OCI-LY1 (cell line): ENCODE results near the gene SLC10A6.

Source experiments
- H2AFZ ChIP-seq: fragments of 200-600 bp; sonication (generic), shearing (Covaris generic); 2 replicates; pipeline ENCODE4 v1.6.0; 2014; ENCODE audit warnings: antibody characterized with exemption, mild to moderate bottlenecking, low read length
- H3F3A ChIP-seq: fragments of 200-600 bp; sonication (generic), shearing (Covaris generic); 2 replicates; pipeline ENCODE4 v1.6.0; 2014; ENCODE audit warnings: mild to moderate bottlenecking, antibody characterized with exemption, low read length, moderate library complexity; ENCODE audit not compliant: insufficient read depth
- H3K27ac ChIP-seq: fragments of 200-600 bp; sonication (generic); 2 replicates; pipeline ENCODE4 v1.5.1; 2014; ENCODE audit warnings: low read length, mixed run types, mild to moderate bottlenecking, low read depth; ENCODE audit not compliant: poor library complexity, severe bottlenecking
- H3K27me3 ChIP-seq: fragments of 200-600 bp; sonication (generic); 2 replicates; pipeline ENCODE4 v1.6.0; 2014; ENCODE audit warnings: antibody characterized with exemption, mild to moderate bottlenecking, low read length, moderate library complexity; ENCODE audit not compliant: insufficient read depth
- H3K36me3 ChIP-seq: fragments of 200-600 bp; sonication (generic); 2 replicates; pipeline ENCODE4 v1.6.1; 2014; ENCODE audit warnings: mild to moderate bottlenecking, antibody characterized with exemption, low read length, moderate library complexity, mixed read lengths; ENCODE audit not compliant: insufficient read depth
- H3K4me1 ChIP-seq: fragments of 200-600 bp; sonication (generic); 2 replicates; pipeline ENCODE4 v1.5.1; 2014; ENCODE audit warnings: mild to moderate bottlenecking, low read length, moderate library complexity; ENCODE audit not compliant: insufficient read depth, severe bottlenecking
- H3K4me2 ChIP-seq: fragments of 200-600 bp; sonication (generic), shearing (Covaris generic); 2 replicates; pipeline ENCODE4 v1.6.1; 2014; ENCODE audit warnings: low read length
- H3K4me3 ChIP-seq: fragments of 200-600 bp; sonication (generic); 2 replicates; pipeline ENCODE4 v1.5.1; 2014; ENCODE audit warnings: low read length, low read depth, mild to moderate bottlenecking, mixed read lengths; ENCODE audit not compliant: poor library complexity, severe bottlenecking
- H3K79me2 ChIP-seq: fragments of 200-600 bp; shearing (Covaris generic); 2 replicates; pipeline ENCODE4 v1.6.1; 2016; ENCODE audit warnings: mixed run types, low read length, mixed read lengths; ENCODE audit not compliant: insufficient read depth
- H3K9ac ChIP-seq: fragments of 200-600 bp; sonication (generic), shearing (Covaris generic); 2 replicates; pipeline ENCODE4 v1.6.1; 2014; ENCODE audit warnings: mild to moderate bottlenecking, low read length, mixed read lengths
- H3K9me2 ChIP-seq: fragments of 200-600 bp; sonication (generic), shearing (Covaris generic); 2 replicates; pipeline ENCODE4 v1.6.1; 2014; ENCODE audit warnings: low read depth, mild to moderate bottlenecking, low read length, mixed read lengths
- H3K9me3 ChIP-seq: fragments of 200-600 bp; shearing (Covaris generic); 2 replicates; pipeline ENCODE4 v1.6.1; 2014; ENCODE audit warnings: low read length, mixed read lengths
- H4K20me1 ChIP-seq: fragments of 200-600 bp; sonication (generic), shearing (Covaris generic); 2 replicates; pipeline ENCODE4 v1.6.0; 2016; ENCODE audit warnings: mild to moderate bottlenecking, low read length; ENCODE audit not compliant: insufficient read depth
- CTCF ChIP-seq: fragments of 200-600 bp; sonication (generic), shearing (Covaris generic); IDR thresholded peaks from 2 replicates; pipeline ENCODE4 v1.5.1; 2017; ENCODE audit warnings: mild to moderate bottlenecking, antibody characterized with exemption, low read length, moderate library complexity, mixed read lengths
- EZH2 ChIP-seq: fragments of 200-600 bp; sonication (generic), shearing (Covaris generic); IDR thresholded peaks from 2 replicates; pipeline ENCODE4 v1.8.0; 2017; ENCODE audit warnings: borderline replicate concordance, mixed run types, mild to moderate bottlenecking, antibody characterized with exemption, low read length, moderate library complexity, mixed read lengths

The SLC10A6 gene

GRCh38 chr4:86818841-86819240 is 30.3 kb downstream of the SLC10A6 start:
- Histone ChIP-seq H3K9me2 (no peaks in the 10 kb centered on the region), H3K4me3 (no peak overlapping the region), H3K36me3 (no peaks in the 10 kb centered on the region), H3K27ac (no peak overlapping the region), H2AFZ (no peak overlapping the region), H3F3A (no peaks in the 10 kb centered on the region), H3K4me2 (no peak overlapping the region), H4K20me1 (no peaks in the 10 kb centered on the region), H3K9me3 (0 out of 2 replicates have a peak, but pooled peaks cover 2% of the 10 kb centered on the region), H3K4me1 (no peaks in the 10 kb centered on the region), H3K27me3 (no peaks in the 10 kb centered on the region), H3K9ac (no peak overlapping the region), H3K79me2 (no peaks in the 10 kb centered on the region)
- TF ChIP-seq EZH2 (no peak), CTCF (no peak)

- H3K27me3 ChIP-seq = no peaks in the 10 kb centered on the region
- no peak overlapping the region for H3K9ac ChIP-seq
- no peak overlapping the region for H2AFZ ChIP-seq
- H4K20me1 ChIP-seq = no peaks in the 10 kb centered on the region
- no peak overlapping the region for H3K4me3 ChIP-seq
- H3K27ac ChIP-seq = no peak overlapping the region
- H3K4me1 ChIP-seq = no peaks in the 10 kb centered on the region
- 0 out of 2 replicates have a peak, but pooled peaks cover 2% of the 10 kb centered on the region for H3K9me3 ChIP-seq
- no peak for TF ChIP-seq EZH2
- no peak for TF ChIP-seq CTCF
- H3K9me2 ChIP-seq = no peaks in the 10 kb centered on the region
- H3F3A ChIP-seq = no peaks in the 10 kb centered on the region
- H3K4me2 ChIP-seq = no peak overlapping the region
- H3K36me3 ChIP-seq = no peaks in the 10 kb centered on the region
- no peaks in the 10 kb centered on the region for H3K79me2 ChIP-seq
These were observed 31.0 kb downstream of the SLC10A6 start for GRCh38 chr4:86818211-86818610.

- no peak overlapping the region for H3K9ac ChIP-seq
These were observed 32.5 kb downstream of the SLC10A6 start for GRCh38 chr4:86816501-86817273.

More at GRCh38 chr4:86816501-86817273, 32.5 kb downstream of the SLC10A6 start:
- TF ChIP-seq CTCF (no peak), EZH2 (no peak)
- H3K4me3 ChIP-seq = no peak overlapping the region
- H3K9me3 ChIP-seq = 0 out of 2 replicates have a peak, but pooled peaks cover 2% of the 10 kb centered on the region
- no peaks in the 10 kb centered on the region for H3K4me1 ChIP-seq
- H3K4me2 ChIP-seq = no peak overlapping the region
- H3K79me2 ChIP-seq = no peaks in the 10 kb centered on the region
- H4K20me1 ChIP-seq = no peaks in the 10 kb centered on the region
- no peaks in the 10 kb centered on the region for H3F3A ChIP-seq
- H3K27ac ChIP-seq = no peak overlapping the region
- no peaks in the 10 kb centered on the region for H3K36me3 ChIP-seq
- H3K27me3 ChIP-seq = no peaks in the 10 kb centered on the region
- H3K9me2 ChIP-seq = no peaks in the 10 kb centered on the region
- H2AFZ ChIP-seq = no peak overlapping the region
